Choroid plexus epithelial cell (primary cell): ENCODE measurements around the gene SLC22A1.

ENCODE experiments used
- DNase-seq: peaks from one replicate; pipeline ENCODE4 v3.0.0-alpha.2; 2010; ENCODE audit warnings: low read depth
- H3K4me3 ChIP-seq: 2 replicates; pipeline ENCODE4 v1.5.1; 2011; ENCODE audit warnings: low read depth, mild to moderate bottlenecking, control low read depth, low read length, moderate library complexity
- TF ChIP-seq, protein P1 (sequence below): conservative IDR thresholded peaks from 2 replicates; pipeline ENCODE4 v1.5.1; 2011; ENCODE audit warnings: low read depth, mild to moderate bottlenecking, control low read depth, inconsistent platforms, low read length, moderate library complexity

SLC22A1 gene

GRCh38 chr6:160141001-160141726 is 19.5 kb downstream of the SLC22A1 start:
- TF ChIP-seq, protein P1, sequence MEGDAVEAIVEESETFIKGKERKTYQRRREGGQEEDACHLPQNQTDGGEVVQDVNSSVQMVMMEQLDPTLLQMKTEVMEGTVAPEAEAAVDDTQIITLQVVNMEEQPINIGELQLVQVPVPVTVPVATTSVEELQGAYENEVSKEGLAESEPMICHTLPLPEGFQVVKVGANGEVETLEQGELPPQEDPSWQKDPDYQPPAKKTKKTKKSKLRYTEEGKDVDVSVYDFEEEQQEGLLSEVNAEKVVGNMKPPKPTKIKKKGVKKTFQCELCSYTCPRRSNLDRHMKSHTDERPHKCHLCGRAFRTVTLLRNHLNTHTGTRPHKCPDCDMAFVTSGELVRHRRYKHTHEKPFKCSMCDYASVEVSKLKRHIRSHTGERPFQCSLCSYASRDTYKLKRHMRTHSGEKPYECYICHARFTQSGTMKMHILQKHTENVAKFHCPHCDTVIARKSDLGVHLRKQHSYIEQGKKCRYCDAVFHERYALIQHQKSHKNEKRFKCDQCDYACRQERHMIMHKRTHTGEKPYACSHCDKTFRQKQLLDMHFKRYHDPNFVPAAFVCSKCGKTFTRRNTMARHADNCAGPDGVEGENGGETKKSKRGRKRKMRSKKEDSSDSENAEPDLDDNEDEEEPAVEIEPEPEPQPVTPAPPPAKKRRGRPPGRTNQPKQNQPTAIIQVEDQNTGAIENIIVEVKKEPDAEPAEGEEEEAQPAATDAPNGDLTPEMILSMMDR = no peak
- DNase-seq = peak; percentile 72

DNA sequence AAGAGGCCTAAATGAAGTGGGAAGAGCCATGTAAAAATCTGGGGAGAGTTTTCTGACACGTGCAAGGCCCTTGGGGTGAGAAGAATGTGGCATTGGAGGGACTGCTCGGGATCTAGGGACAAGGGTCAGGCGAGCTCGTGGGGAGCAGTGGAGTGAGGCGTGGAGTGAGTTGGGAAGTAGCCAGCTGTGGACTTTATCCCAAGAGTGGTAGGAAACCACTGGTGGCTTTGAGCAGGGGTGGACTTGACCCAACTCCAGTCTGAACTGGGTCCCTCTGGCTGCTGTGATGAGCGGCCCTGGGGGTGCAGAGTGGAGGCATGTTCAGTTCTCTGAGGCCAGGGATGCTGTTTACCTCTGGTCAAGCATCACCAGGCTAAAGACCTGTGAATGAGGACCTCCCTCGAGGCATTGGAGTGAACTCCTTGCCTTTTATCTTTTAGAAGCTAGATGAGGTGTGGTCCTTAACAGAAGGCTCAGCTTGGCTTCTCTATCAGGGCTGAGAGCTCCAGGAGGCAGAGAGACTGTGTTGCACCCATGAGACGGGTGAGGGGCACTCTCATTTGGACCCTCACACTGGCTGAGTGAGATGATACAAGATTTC is 20.6 kb downstream of the SLC22A1 start:
- no peak overlapping the region for H3K4me3 ChIP-seq
- TF ChIP-seq, protein P1 = no peak
- DNase-seq = no peak

More at GRCh38 chr6:160141001-160141726, 19.5 kb downstream of the SLC22A1 start:
- H3K4me3 ChIP-seq = no peak overlapping the region

DNA sequence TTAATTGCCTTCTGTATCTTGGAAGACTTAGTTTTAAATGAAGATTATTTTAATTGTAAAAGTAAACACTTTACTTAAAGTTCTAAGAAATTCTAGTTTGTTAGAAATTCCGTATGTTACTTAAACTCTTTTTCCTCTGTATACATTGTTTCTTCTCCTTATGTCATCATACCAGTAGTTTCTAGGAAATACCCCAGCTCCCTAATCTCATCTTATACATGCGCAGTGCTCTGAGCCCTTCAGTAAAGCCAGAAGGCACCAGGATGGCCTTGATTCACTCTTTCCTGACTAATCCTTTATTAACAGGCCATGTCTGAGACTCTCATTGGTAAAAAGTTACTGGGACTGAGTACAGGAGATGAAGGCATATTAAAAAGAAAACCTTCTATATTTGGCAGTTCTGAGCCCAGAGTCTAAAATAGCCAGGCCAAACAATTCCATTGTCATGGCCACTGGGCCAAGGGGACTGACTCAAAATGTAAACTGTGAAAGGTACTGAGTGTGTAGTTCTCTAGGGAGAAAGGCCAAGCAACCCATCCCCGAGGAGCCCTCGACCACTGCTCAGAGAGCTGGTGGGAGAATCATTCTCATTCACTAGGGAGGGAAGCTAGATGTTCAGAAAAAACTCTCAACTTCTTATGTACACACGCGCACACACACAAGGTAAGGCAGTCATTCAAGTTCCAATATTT is 25.0 kb downstream of the SLC22A1 start:
- TF ChIP-seq, protein P1 = no peak
- no peak overlapping the region for H3K4me3 ChIP-seq
- DNase-seq = no peak

GRCh38 chr6:160147146-160147536 is 25.5 kb downstream of the SLC22A1 start:
- DNase-seq = no peak
- H3K4me3 ChIP-seq = no peak overlapping the region
- TF ChIP-seq, protein P1 = no peak

- TF ChIP-seq, protein P1 = no peak
- no peak overlapping the region for H3K4me3 ChIP-seq
- no peak for DNase-seq
These were observed 32.9 kb downstream of the SLC22A1 start for GRCh38 chr6:160154471-160154870.

DNA sequence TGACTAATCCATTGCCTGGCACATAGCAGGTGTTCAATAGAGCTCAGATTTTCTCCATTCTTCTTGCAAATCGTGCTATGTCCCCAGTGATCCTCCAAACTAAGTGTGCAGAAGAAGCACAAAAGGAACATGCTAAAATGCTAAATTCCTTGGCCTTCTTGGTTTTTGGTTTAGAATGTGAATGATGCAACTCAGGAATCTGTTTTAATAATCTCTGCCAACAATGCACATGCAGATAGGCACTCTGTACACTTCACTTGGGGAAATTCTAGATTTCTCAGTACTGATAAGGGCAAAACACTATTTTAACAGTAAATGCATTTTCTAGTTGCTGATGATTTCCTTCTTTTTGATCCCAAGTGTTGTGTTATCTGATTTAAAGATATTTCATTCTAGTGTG is 35.2 kb downstream of the SLC22A1 start:
- DNase-seq = peak; percentile 53
- H3K4me3 ChIP-seq = no peak overlapping the region
- TF ChIP-seq, protein P1 = no peak
